RKO (cell line): ENCODE data around the gene LRFN4.

Experiments
- DNase-seq: peaks from one replicate; pipeline ENCODE4 v3.0.0-alpha.2; 2016; ENCODE audit warnings: low spot score

LRFN4 gene

DNA sequence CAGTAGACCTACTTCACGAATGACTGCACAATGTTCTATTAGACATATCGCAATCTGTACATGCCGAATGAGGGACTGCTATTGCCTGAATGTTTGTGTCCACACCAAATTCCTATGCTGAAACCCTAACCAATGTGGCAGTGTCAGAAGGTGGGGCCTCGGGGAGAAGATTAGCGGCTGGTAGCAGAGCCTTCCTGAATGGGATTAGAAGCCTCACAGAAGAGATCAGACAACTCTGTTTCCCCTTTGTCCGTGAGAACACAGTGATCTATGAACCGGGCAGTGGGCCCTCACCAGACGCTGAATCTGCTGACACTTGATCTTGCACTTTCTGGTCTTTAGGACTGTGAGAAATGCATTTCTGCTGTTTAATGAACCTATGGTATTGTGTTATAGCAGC is 33.1 kb downstream of the LRFN4 start:
- no peak for DNase-seq

DNA sequence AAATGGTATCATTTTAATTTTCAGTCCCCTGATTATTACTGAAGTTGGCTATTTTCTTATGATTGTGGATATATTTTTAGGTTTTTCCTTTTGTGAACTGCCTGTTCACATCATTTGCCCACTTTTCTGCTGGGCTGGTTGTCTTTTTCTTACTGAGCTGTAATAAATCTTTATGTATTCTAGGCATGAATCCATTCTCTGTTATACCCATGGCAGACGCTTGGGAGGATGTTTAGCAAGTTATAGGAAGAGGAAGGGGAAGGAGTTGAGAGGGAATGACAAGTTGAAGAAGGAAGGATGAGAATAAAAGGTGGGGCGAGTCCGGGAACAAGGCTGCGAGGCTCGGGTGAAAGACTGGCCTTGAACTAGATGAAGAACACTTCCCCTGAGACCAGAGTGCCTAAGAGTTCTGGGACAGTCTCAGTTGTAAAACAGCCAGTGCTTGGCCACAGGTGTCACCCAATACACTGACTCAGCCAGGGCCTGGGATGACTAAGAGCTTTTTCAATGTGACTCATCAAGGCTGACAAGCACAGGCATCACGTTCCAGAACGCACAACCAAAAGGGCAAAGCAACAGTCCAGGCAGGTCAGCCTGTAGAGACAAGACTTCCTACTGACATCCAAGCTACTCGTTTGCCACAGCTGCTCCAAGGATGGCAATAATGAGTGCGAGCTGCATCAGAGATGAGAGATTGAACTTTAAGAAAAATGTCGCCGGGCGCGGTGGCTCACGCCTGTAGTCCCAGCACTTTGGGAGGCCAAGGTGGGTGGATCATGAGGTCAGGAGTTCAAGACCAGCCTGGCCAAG is 35.2 kb downstream of the LRFN4 start:
- DNase-seq, result peak; percentile 97

DNA sequence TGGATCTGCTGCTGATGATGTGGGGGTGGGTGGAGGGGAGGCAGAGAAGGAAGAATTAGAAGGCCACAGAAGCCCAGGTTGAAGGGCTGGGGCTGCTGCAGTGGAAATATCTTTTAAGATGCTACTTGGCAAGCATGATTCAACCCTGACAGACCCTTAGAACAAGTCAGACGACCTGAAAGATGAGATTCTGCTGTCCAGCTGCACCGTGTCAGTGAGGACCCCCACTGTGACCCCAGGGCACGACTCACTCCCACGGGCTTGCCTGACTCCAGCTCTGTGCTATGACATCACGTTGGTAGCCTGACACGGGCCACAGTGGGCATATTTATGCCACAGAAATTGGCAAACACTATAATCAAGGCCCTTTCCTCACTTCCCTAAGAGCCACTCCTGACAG is 36.0 kb downstream of the LRFN4 start:
- no peak for DNase-seq

DNA sequence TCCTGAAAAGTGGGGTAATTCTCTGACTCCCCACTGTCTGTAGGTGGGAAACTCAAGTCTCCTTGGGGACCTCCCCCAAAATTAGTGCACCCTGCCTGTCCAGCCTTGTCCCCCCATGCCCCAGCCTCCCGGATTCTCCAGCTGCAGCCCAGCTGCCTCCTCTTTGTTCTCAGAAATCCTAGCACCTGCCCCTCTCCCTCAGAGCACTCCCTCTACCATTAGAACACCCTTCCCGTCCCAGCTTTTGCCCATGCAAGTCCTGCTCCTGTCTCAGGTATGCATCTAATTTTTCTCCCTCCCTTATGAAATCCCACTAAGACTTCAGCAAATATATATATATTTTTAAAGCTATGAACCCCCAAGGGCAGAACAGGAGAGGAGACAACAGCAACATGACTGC is 37.3 kb downstream of the LRFN4 start:
- DNase-seq, result no peak

DNA sequence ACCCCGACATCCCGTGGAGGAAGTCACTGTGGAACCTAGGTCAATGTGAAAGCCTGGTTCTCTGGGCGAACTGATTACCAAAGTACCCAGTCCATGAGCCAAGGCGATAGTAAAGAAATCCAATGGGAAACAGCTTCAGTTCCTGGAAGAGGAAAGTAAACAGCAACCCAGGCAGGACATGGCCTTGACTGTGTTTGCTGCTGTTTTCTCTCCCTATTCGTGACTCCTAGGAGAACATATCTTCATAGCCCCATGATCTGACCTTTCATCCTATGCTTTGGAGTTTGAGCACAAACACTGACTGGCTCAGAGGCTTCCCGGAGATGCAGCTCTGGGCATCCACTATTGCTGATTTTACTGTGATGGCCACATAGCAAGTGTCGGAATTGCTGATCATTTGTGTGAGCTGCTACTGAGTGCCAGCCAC is 45.1 kb downstream of the LRFN4 start:
- DNase-seq, result no peak

DNA sequence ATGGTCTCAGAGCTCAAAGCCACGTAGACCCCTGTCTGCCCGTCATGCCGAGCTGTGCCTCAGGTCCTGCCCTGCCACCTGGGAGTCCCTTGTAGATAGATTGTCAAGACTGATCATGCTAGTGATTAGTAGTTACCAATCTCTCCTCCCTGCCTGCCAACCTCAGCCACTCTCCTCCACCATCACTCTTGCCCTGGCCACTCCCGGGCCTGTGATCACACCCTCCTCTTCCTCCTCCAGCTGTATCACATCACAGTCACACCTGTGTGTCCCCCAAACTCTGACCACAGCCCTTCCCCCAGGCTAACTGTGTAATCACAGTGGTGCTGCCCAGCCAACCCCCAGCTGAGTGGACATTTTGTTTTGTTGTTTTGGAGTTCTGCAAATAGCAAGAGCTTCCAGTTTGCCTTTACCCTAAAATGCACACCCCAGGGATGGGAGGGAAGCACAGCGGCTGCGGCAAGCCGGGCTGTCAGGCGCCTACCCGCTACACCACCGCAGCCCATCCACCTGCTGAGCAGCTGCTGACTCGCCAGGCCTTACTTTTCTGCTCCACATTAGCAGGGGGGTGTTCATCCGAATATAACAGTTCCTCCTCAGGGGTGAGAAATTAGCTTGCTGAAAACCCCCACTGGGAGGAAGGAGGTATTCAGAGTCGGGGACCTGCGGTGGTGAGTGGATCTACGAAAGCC is 45.8 kb downstream of the LRFN4 start:
- DNase-seq, result no peak

GRCh38 chr11:66904055-66904454 is 47.2 kb downstream of the LRFN4 start:
- DNase-seq, result no peak

DNA sequence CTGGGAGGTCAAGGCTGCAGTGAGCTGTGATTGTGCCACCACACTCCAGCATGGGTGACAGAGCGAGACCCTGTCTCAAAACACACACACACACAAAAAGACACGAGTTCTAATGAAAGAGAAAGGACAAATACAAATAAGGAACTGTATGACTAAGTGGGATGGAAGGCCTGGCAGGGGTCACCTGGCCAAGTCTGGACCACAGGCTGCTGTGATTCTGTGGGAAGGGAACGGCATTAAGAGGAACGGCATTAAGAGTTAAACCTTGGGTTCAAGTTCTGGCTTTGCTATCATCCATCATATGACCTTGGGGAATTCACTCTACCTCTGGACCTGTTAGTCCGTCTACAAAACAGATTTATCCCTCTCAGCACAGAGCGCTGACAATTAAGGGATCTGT is 47.7 kb downstream of the LRFN4 start:
- DNase-seq, result no peak

GRCh38 chr11:66904981-66905521 is 48.2 kb downstream of the LRFN4 start:
- no peak for DNase-seq

DNA sequence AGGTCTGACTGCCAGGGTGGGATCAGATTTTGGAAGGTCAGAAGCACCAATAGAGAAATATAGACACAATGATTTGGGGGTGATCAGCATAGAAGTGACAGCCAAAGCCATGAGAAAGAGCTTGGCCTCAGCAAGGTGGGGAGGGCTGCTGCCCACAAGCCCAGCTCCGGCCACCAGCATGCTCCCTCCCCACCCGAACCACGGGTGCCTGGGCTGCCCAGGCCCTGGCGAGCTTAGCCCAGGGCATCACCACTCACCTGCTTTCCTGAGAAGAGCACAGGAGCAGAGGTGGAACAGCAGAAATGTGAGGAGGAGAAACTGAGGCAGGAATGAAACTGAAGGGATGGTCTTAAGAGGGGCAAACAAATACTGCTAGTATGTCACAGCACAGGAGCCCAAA is 48.8 kb downstream of the LRFN4 start:
- no peak for DNase-seq

- no peak for DNase-seq
These were observed 49.3 kb downstream of the LRFN4 start for GRCh38 chr11:66906061-66906733.

GRCh38 chr11:66907751-66908630 is 51.1 kb downstream of the LRFN4 start:
- DNase-seq, result no peak

DNA sequence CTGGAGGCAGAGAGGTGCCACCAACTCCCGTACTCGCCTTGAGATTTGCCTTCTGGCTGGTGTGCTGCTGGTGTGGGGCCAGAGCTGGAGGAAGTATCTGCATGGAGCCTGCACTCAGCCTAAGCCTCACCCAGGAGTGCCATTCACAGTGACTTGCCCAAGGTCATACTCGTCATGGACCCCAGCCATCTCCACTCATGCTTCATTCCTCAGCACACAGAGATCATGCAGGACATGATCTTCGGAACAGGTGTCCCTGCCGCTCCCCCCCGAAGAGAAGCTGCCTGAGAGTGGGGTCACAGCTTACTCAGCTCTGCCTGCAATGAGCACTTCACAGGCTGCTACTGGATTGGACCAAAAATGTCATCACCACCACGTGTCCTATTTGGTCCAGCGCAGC is 52.3 kb downstream of the LRFN4 start:
- DNase-seq, result no peak

DNA sequence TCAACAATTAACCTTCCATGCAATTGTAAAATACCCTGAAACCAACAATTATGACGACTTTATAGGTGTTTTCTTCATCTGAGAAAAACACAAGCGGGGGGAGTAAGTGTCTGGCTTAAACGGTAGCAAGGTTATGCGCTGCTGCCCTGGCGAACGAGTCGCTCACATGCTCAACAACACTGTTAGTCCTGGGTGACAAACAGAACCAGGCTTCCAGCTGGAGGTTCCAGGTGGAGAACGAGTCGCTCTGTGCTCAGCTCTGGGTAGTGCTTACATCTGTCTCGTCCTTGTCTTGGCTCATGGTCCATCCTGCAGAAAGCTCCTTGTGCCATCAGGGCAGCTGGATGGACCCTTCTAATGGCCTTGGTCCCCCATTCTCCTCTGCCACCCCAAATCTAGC is 53.2 kb downstream of the LRFN4 start:
- no peak for DNase-seq
